SK-N-SH (cell line): ENCODE data around the gene LRRC59. TPM values are rescaled to one million over a fixed set of nuclear protein-coding genes. Genes with fewer than 3 reads are reported as not detected.

Experiments
- CTCF ChIA-PET: fragments of 300-600, 350-600 bp; formaldehyde crosslinking; extraction: SDS; loops from one replicate; lab custom pipeline; 2021; lab: Yijun Ruan, JAX
- POLR2A ChIA-PET: fragments of 350-600 bp; sonication (Branson Sonifier 250); formaldehyde crosslinking; extraction: SDS; loops from one replicate; lab custom pipeline; 2020; ENCODE audit warnings: antibody characterized with exemption, inconsistent platforms; lab: Yijun Ruan, JAX
- DNase-seq: peaks from one replicate; pipeline ENCODE4 v3.0.0; 2012
- H2AFZ ChIP-seq: fragments of 200-600 bp; sonication (generic); 2 replicates; pipeline ENCODE4 v1.8.1; 2016; ENCODE audit warnings: antibody characterized with exemption, mild to moderate bottlenecking, low read depth
- H3F3A ChIP-seq: fragments of 200-600 bp; sonication (generic); replicated peaks from 2 replicates; pipeline ENCODE3; 2016; ENCODE audit warnings: antibody characterized with exemption, mild to moderate bottlenecking; ENCODE audit not compliant: insufficient read depth
- H3K27ac ChIP-seq, 2 experiments: fragments of 200-500 bp in 1 of 2; fragments of 200-600 bp in 1 of 2; sonication (Bioruptor generic) in 1 of 2; sonication (generic), shearing (Covaris generic) in 1 of 2; 2 replicates each; pipeline versions ENCODE4 v1.5.1 to v1.6.1; 2014 to 2016; ENCODE audit warnings: low read depth in 2 of 2, inconsistent platforms in 1 of 2, low read length in 1 of 2, mild to moderate bottlenecking in 1 of 2, mixed read lengths in 1 of 2
- H3K27me3 ChIP-seq: fragments of 200-600 bp; sonication (generic), shearing (Covaris generic); 2 replicates; pipeline ENCODE4 v1.6.1; 2016; ENCODE audit warnings: mixed run types; ENCODE audit not compliant: insufficient read depth
- H3K36me3 ChIP-seq, 2 experiments: fragments of 200-500 bp in 1 of 2; fragments of 200-600 bp in 1 of 2; sonication (Bioruptor generic) in 1 of 2; sonication (generic) in 1 of 2; replicated peaks in 1 of 2; 2 replicates each; pipeline versions ENCODE3 to v1.5.1; 2014 to 2016; ENCODE audit warnings: low read length in 1 of 2, mild to moderate bottlenecking in 1 of 2; ENCODE audit not compliant: insufficient read depth in 2 of 2, control insufficient read depth in 1 of 2
- H3K4me1 ChIP-seq, 2 experiments: fragments of 200-500 bp in 1 of 2; fragments of 200-600 bp in 1 of 2; sonication (Bioruptor generic) in 1 of 2; sonication (generic), shearing (Covaris generic) in 1 of 2; 2 replicates each; pipeline versions ENCODE4 v1.5.1 to v1.6.1; 2014 to 2016; ENCODE audit warnings: low read depth in 1 of 2, low read length in 1 of 2, mixed run types in 1 of 2; ENCODE audit not compliant: insufficient read depth in 2 of 2, control insufficient read depth in 1 of 2
- H3K4me2 ChIP-seq: fragments of 200-600 bp; sonication (generic), shearing (Covaris generic); 2 replicates; pipeline ENCODE4 v1.6.1; 2017; ENCODE audit warnings: mixed run types
- H3K4me3 ChIP-seq, 2 experiments: fragments of 200-500 bp in 1 of 2; fragments of 200-600 bp in 1 of 2; sonication (Bioruptor generic) in 1 of 2; sonication (generic), shearing (Covaris generic) in 1 of 2; 2 replicates each; pipeline versions ENCODE4 v1.5.1 to v1.8.1; 2014 to 2016; ENCODE audit warnings: low read depth in 2 of 2, inconsistent platforms in 1 of 2, low read length in 1 of 2, mild to moderate bottlenecking in 1 of 2, mixed read lengths in 1 of 2, moderate library complexity in 1 of 2
- H3K79me2 ChIP-seq: fragments of 200-600 bp; sonication (generic); 2 replicates; pipeline ENCODE4 v1.8.1; 2017; ENCODE audit warnings: mild to moderate bottlenecking; ENCODE audit not compliant: insufficient read depth
- H3K9ac ChIP-seq: fragments of 200-600 bp; sonication (generic); 2 replicates; pipeline ENCODE4 v1.6.1; 2017; ENCODE audit warnings: mixed run types
- H3K9me2 ChIP-seq: fragments of 200-600 bp; sonication (generic); 2 replicates; pipeline ENCODE4 v1.6.1; 2017; ENCODE audit warnings: mixed run types
- H3K9me3 ChIP-seq: fragments of 200-600 bp; sonication (generic); 2 replicates; pipeline ENCODE4 v1.6.1; 2017; ENCODE audit warnings: mixed run types, mild to moderate bottlenecking, moderate library complexity
- H4K20me1 ChIP-seq: fragments of 200-600 bp; sonication (generic); 2 replicates; pipeline ENCODE4 v1.6.1; 2017; ENCODE audit warnings: mild to moderate bottlenecking, mixed run types; ENCODE audit not compliant: insufficient read depth
- CTCF ChIP-seq: fragments of 200-600 bp; sonication (generic); IDR thresholded peaks from 2 replicates; pipeline ENCODE4 v1.6.1; 2017; ENCODE audit warnings: antibody characterized with exemption, mild to moderate bottlenecking, moderate library complexity
- FOSL2 ChIP-seq: IDR thresholded peaks from 2 replicates; pipeline ENCODE4 v1.4.0; 2012; ENCODE audit warnings: low read depth, mild to moderate bottlenecking, moderate library complexity, borderline replicate concordance
- FOXJ3 ChIP-seq: sonication (generic); formaldehyde crosslinking; IDR thresholded peaks from 2 replicates; pipeline ENCODE4 v1.5.1; 2020; ENCODE audit warnings: mild to moderate bottlenecking, missing genetic modification reagents
- GABPA ChIP-seq: IDR thresholded peaks from 2 replicates; pipeline ENCODE4 v1.4.0; 2012; ENCODE audit warnings: low read depth, mild to moderate bottlenecking
- GATA2 ChIP-seq: sonication (generic); formaldehyde crosslinking; IDR thresholded peaks from 2 replicates; pipeline ENCODE4 v1.5.0; 2020; ENCODE audit warnings: mild to moderate bottlenecking, missing genetic modification reagents
- MXI1 ChIP-seq: IDR thresholded peaks from 2 replicates; pipeline ENCODE4 v1.6.1; 2012; ENCODE audit warnings: mild to moderate bottlenecking, low read depth, low read length, improper control_type of control experiment
- NRF1 ChIP-seq: IDR thresholded peaks from 2 replicates; pipeline ENCODE4 v1.6.1; 2012; ENCODE audit warnings: low read depth, mild to moderate bottlenecking, low read length
- POLR2AphosphoS5 ChIP-seq: IDR thresholded peaks from 2 replicates; pipeline ENCODE4 v1.6.1; 2012; ENCODE audit warnings: low read depth, low read length
- RAD21 ChIP-seq: IDR thresholded peaks from 2 replicates; pipeline ENCODE4 v1.6.1; 2012; ENCODE audit warnings: mild to moderate bottlenecking, low read length
- RXRA ChIP-seq: IDR thresholded peaks from 2 replicates; pipeline ENCODE4 v1.4.0; 2012; ENCODE audit warnings: low read depth, mild to moderate bottlenecking, borderline replicate concordance
- SIN3A ChIP-seq: IDR thresholded peaks from 2 replicates; pipeline ENCODE4 v1.6.1; 2012; ENCODE audit warnings: low read depth, mild to moderate bottlenecking, low read length, moderate library complexity, borderline replicate concordance
- TCF12 ChIP-seq: IDR thresholded peaks from 2 replicates; pipeline ENCODE4 v1.4.0; 2012
- TEAD4 ChIP-seq: IDR thresholded peaks from 2 replicates; pipeline ENCODE4 v1.4.0; 2012; ENCODE audit warnings: mild to moderate bottlenecking, borderline replicate concordance; ENCODE audit not compliant: insufficient read depth
- WGBS: methylation state at CpG from one replicate; pipeline ENCODE4 v1.1.6; 2017; ENCODE audit warnings: low lambda C conversion rate; 5-methylcytosine and 5-hydroxymethylcytosine counted together
- polyA plus RNA-seq, 3 experiments: library from polyadenylated mRNA; depleted of rRNA; stranded (reverse); fragments of >200 nt; gene quantifications; 2 replicates each; pipeline ENCODE4 v1.2.3, GENCODE V29; 2012
- TF ChIP-seq, protein P1 (sequence below): fragments of 150-350 bp; IDR thresholded peaks from 2 replicates; pipeline ENCODE4 v1.6.1; 2016; ENCODE audit warnings: mild to moderate bottlenecking, low read depth, low read length
- TF ChIP-seq, protein P2 (sequence below): IDR thresholded peaks from 2 replicates; pipeline ENCODE4 v1.4.0; 2012; ENCODE audit warnings: low read depth
- TF ChIP-seq, protein P3 (sequence below): IDR thresholded peaks from 2 replicates; pipeline ENCODE4 v1.6.1; 2012; ENCODE audit warnings: mild to moderate bottlenecking, low read depth, low read length, moderate library complexity

LRRC59 gene
- polyA plus RNA-seq, 1 of the 3 experiments (the other 2 are of a cell fraction): 137 TPM

DNA sequence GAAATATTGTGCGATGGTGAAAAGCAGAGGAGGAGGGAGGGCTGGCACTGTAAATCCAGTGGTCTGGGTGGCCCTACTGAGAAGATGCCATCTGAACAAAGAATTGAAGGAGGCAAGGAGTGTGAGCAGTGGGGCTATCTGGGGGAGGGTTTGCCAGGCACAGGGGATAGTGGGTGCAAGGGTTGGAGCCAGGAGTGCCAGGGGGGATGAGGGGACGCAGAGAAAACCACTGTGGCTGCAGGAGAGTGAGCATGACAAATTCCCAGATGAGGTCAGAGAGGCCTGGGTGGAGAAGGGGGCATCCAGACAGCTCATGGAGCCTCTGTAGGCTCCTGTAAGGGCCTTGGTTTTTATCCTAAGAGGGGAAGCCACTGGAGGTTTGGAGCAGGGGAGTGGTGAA is 46.6 kb downstream of the LRRC59 start:
- H3K4me1 ChIP-seq: peaks cover 11 to 23% of the 10 kb centered on the region in 2 experiments; a peak in 3 of 4 replicates
- POLR2A ChIA-PET: no interaction called here
- peaks cover 16% of the 10 kb centered on the region; the same call in 1 of the 2 replicates for H4K20me1 ChIP-seq
- no peak overlapping the region for H3K4me2 ChIP-seq
- no peak overlapping the region for H3K27ac ChIP-seq
- WGBS: 100% methylated on average over 2 of the region's 2 CpGs
- no peak overlapping the region for H2AFZ ChIP-seq
- H3K4me3 ChIP-seq: no peak overlapping the region
- H3F3A ChIP-seq: peaks cover 9% of the 10 kb centered on the region
- CTCF ChIA-PET: interaction anchor here (2.5 kb wide), 1 partner anchor 11 kb away, joined by 24 read pairs; no protein-coding TSS in a partner anchor
- H3K36me3 ChIP-seq: peaks cover 13 to 23% of the 10 kb centered on the region in 2 experiments
- DNase-seq: no peak
- TF ChIP-seq FOSL2: no peak
- TF ChIP-seq NRF1: no peak
- no peak for TF ChIP-seq SIN3A
- TF ChIP-seq GABPA: no peak
- TF ChIP-seq, protein P1, sequence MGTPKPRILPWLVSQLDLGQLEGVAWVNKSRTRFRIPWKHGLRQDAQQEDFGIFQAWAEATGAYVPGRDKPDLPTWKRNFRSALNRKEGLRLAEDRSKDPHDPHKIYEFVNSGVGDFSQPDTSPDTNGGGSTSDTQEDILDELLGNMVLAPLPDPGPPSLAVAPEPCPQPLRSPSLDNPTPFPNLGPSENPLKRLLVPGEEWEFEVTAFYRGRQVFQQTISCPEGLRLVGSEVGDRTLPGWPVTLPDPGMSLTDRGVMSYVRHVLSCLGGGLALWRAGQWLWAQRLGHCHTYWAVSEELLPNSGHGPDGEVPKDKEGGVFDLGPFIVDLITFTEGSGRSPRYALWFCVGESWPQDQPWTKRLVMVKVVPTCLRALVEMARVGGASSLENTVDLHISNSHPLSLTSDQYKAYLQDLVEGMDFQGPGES: no peak
- no peak for TF ChIP-seq TEAD4
- no peak for TF ChIP-seq RXRA
- TF ChIP-seq RAD21: no peak
- TF ChIP-seq CTCF: no peak
- no peak for TF ChIP-seq POLR2AphosphoS5
- TF ChIP-seq, protein P2, sequence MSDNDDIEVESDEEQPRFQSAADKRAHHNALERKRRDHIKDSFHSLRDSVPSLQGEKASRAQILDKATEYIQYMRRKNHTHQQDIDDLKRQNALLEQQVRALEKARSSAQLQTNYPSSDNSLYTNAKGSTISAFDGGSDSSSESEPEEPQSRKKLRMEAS: no peak
- TF ChIP-seq GATA2 (CRISPR knock-in tag): no peak
- no peak for TF ChIP-seq TCF12
- TF ChIP-seq MXI1: no peak
- TF ChIP-seq, protein P3, sequence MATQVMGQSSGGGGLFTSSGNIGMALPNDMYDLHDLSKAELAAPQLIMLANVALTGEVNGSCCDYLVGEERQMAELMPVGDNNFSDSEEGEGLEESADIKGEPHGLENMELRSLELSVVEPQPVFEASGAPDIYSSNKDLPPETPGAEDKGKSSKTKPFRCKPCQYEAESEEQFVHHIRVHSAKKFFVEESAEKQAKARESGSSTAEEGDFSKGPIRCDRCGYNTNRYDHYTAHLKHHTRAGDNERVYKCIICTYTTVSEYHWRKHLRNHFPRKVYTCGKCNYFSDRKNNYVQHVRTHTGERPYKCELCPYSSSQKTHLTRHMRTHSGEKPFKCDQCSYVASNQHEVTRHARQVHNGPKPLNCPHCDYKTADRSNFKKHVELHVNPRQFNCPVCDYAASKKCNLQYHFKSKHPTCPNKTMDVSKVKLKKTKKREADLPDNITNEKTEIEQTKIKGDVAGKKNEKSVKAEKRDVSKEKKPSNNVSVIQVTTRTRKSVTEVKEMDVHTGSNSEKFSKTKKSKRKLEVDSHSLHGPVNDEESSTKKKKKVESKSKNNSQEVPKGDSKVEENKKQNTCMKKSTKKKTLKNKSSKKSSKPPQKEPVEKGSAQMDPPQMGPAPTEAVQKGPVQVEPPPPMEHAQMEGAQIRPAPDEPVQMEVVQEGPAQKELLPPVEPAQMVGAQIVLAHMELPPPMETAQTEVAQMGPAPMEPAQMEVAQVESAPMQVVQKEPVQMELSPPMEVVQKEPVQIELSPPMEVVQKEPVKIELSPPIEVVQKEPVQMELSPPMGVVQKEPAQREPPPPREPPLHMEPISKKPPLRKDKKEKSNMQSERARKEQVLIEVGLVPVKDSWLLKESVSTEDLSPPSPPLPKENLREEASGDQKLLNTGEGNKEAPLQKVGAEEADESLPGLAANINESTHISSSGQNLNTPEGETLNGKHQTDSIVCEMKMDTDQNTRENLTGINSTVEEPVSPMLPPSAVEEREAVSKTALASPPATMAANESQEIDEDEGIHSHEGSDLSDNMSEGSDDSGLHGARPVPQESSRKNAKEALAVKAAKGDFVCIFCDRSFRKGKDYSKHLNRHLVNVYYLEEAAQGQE: no peak
- no peak for TF ChIP-seq FOXJ3 (CRISPR knock-in tag)
- H3K27me3 ChIP-seq: no peaks in the 10 kb centered on the region
- peaks cover 60% of the 10 kb centered on the region for H3K79me2 ChIP-seq
- no peaks in the 10 kb centered on the region for H3K9me3 ChIP-seq
- H3K9ac ChIP-seq: no peak overlapping the region
- H3K9me2 ChIP-seq: no peaks in the 10 kb centered on the region
